Measurements from ENCODE around the gene RFX1.

- TF ChIP-seq EZH2 (IDR thresholded peaks at IDR 0.05; ENCODE audit: insufficient read depth, poor library complexity, severe bottlenecking) (no peak), EZH2phosphoT487 (IDR thresholded peaks at IDR 0.05; ENCODE audit: insufficient read depth, low read depth) (no peak)
Measured at GRCh38 chr19:13929340-13929739, 76.8 kb downstream of the RFX1 start.

All from GM23248 (cell line).